NOMO-1 (cell line): ENCODE results near the gene ZNF777.
A peak's percentile ranks its signal among the peaks of the same experiment; 100 is the strongest.
"Not testable (repeated sequence)": the region's sequence is repeated elsewhere in the genome, so short reads cannot be mapped to it uniquely, and the experiment has no call there.

Experiments used
- DNase-seq, 2 experiments: peaks; one replicate each; lab custom pipeline; 2025; ENCODE audit not compliant: unreplicated experiment in 2 of 2; lab: John Stamatoyannopoulos, UW

ZNF777 gene

GRCh38 chr7:149422162-149422913 lies 38.5 kb downstream of the ZNF777 start:
- peak; percentile 23 to 57 for DNase-seq

GRCh38 chr7:149420006-149420405 lies 40.9 kb downstream of the ZNF777 start:
- DNase-seq = no peak

- DNase-seq = no peak
These were observed 45.3 kb downstream of the ZNF777 start for GRCh38 chr7:149415391-149416071.

- no peak for DNase-seq
These were observed 46.0 kb downstream of the ZNF777 start for GRCh38 chr7:149414745-149415390.

GRCh38 chr7:149414171-149414570 lies 46.7 kb downstream of the ZNF777 start:
- no peak for DNase-seq

GRCh38 chr7:149413083-149413482 lies 47.8 kb downstream of the ZNF777 start:
- DNase-seq = not testable (repeated sequence)

- peak; percentile 6 to 7 for DNase-seq
These were observed 51.0 kb downstream of the ZNF777 start for GRCh38 chr7:149409895-149410294.

- no peak for DNase-seq
These were observed 56.0 kb downstream of the ZNF777 start for GRCh38 chr7:149404825-149405224.

- DNase-seq = no peak
These were observed 56.5 kb downstream of the ZNF777 start for GRCh38 chr7:149404396-149404795.

- no peak for DNase-seq
These were observed 62.6 kb downstream of the ZNF777 start for GRCh38 chr7:149398195-149398820.

GRCh38 chr7:149397470-149398043 lies 63.3 kb downstream of the ZNF777 start:
- DNase-seq = no peak

- not testable (repeated sequence) for DNase-seq
These were observed 72.1 kb downstream of the ZNF777 start for GRCh38 chr7:149388550-149389335.

- not testable (repeated sequence) for DNase-seq
These were observed 74.3 kb downstream of the ZNF777 start for GRCh38 chr7:149386514-149386913.

- DNase-seq = no peak
These were observed 75.5 kb downstream of the ZNF777 start for GRCh38 chr7:149385195-149385950.
